Astrocyte (in vitro differentiated cells and primary cell): ENCODE data around the gene FGFBP3. TPM values are rescaled to one million over a fixed set of nuclear protein-coding genes. Genes with fewer than 3 reads are reported as not detected.

ENCODE experiments used
- DNase-seq: peaks from one replicate; pipeline ENCODE4 v3.0.0-alpha.2; 2010; ENCODE audit warnings: low read depth
- FAIRE-seq: peaks from 2 replicates; lab custom pipeline; 2011; peaks lifted over from hg19 to GRCh38; lab: Jason Lieb, UNC
- H2AFZ ChIP-seq: 2 replicates; pipeline ENCODE4 v1.6.0; 2012; ENCODE audit warnings: low read depth, low read length, inconsistent platforms
- H3K27ac ChIP-seq: 2 replicates; pipeline ENCODE4 v1.5.1; 2011; ENCODE audit warnings: low read depth, low read length, inconsistent platforms
- H3K27me3 ChIP-seq: 2 replicates; pipeline ENCODE4 v1.6.0; 2011; ENCODE audit warnings: low read length, inconsistent platforms; ENCODE audit not compliant: insufficient read depth
- H3K36me3 ChIP-seq: 2 replicates; pipeline ENCODE4 v1.5.1; 2011; ENCODE audit warnings: low read length, inconsistent platforms; ENCODE audit not compliant: insufficient read depth
- H3K4me1 ChIP-seq: 2 replicates; pipeline ENCODE4 v1.5.1; 2011; ENCODE audit warnings: low read length, inconsistent platforms; ENCODE audit not compliant: insufficient read depth
- H3K4me2 ChIP-seq: 2 replicates; pipeline ENCODE4 v1.6.0; 2012; ENCODE audit warnings: low read length, inconsistent platforms
- H3K4me3 ChIP-seq: 2 replicates; pipeline ENCODE4 v1.5.1; 2011; ENCODE audit warnings: low read depth, mild to moderate bottlenecking, low read length, inconsistent platforms; ENCODE audit not compliant: insufficient read depth
- H3K79me2 ChIP-seq: 2 replicates; pipeline ENCODE4 v1.6.0; 2012; ENCODE audit warnings: mild to moderate bottlenecking, low read length, inconsistent platforms; ENCODE audit not compliant: insufficient read depth
- H3K9ac ChIP-seq: 2 replicates; pipeline ENCODE4 v1.6.0; 2012; ENCODE audit warnings: mild to moderate bottlenecking, low read length, inconsistent platforms
- H3K9me3 ChIP-seq: 2 replicates; pipeline ENCODE4 v1.5.1; 2012; ENCODE audit warnings: low read depth, mild to moderate bottlenecking, low read length, inconsistent platforms; ENCODE audit not compliant: insufficient read depth
- H4K20me1 ChIP-seq: 2 replicates; pipeline ENCODE4 v1.6.0; 2012; ENCODE audit warnings: low read length, inconsistent platforms; ENCODE audit not compliant: insufficient read depth
- H3K27ac Mint-ChIP-seq: one replicate; pipeline ENCODE4 v1.8.0; 2021; ENCODE audit warnings: mild to moderate bottlenecking, mixed read lengths; ENCODE audit not compliant: unreplicated experiment
- H3K27me3 Mint-ChIP-seq: one replicate; pipeline ENCODE4 v1.8.0; 2021; ENCODE audit warnings: low read depth, mixed read lengths; ENCODE audit not compliant: unreplicated experiment
- H3K36me3 Mint-ChIP-seq: one replicate; pipeline ENCODE4 v1.8.0; 2021; ENCODE audit warnings: low read depth, mixed read lengths; ENCODE audit not compliant: unreplicated experiment
- H3K4me1 Mint-ChIP-seq: one replicate; pipeline ENCODE4 v1.8.0; 2021; ENCODE audit warnings: low read depth, mixed read lengths; ENCODE audit not compliant: unreplicated experiment
- H3K4me3 Mint-ChIP-seq: one replicate; pipeline ENCODE4 v1.8.0; 2021; ENCODE audit warnings: mild to moderate bottlenecking, moderate library complexity, mixed read lengths; ENCODE audit not compliant: unreplicated experiment
- H3K9me3 Mint-ChIP-seq: one replicate; pipeline ENCODE4 v1.8.0; 2021; ENCODE audit warnings: mild to moderate bottlenecking, mixed read lengths; ENCODE audit not compliant: unreplicated experiment
- CTCF ChIP-seq: IDR thresholded peaks from 2 replicates; pipeline ENCODE4 v1.5.1; 2011; ENCODE audit warnings: low read depth, mild to moderate bottlenecking, inconsistent platforms, low read length, moderate library complexity; ENCODE audit not compliant: insufficient read depth
- EZH2 ChIP-seq: IDR thresholded peaks from 2 replicates; pipeline ENCODE4 v1.6.1; 2012; ENCODE audit warnings: mild to moderate bottlenecking, low read length, inconsistent platforms; ENCODE audit not compliant: insufficient read depth
- total RNA-seq: library from RNA; stranded (reverse); gene quantifications from 2 replicates; pipeline ENCODE4 v1.2.1, GENCODE V29; 2021

The FGFBP3 gene
- total RNA-seq, 1 donor from 2014 or later = 3.3 TPM

- peaks cover 4% of the 10 kb centered on the region for H3K9me3 Mint-ChIP-seq
- H3K9me3 ChIP-seq = no peaks in the 10 kb centered on the region
- H3K36me3 ChIP-seq = peaks cover 2% of the 10 kb centered on the region
- H3K27me3 ChIP-seq = no peaks in the 10 kb centered on the region
- H3K4me1 ChIP-seq = no peaks in the 10 kb centered on the region
- H3K79me2 ChIP-seq = peaks cover 64% of the 10 kb centered on the region
- no peaks in the 10 kb centered on the region for H3K27me3 Mint-ChIP-seq
- peaks cover 15% of the 10 kb centered on the region for H3K4me1 Mint-ChIP-seq
- H3K9ac ChIP-seq = peak overlapping the region; percentile 97
- peak overlapping the region; percentile 92 for H3K4me3 ChIP-seq
- TF ChIP-seq CTCF = no peak
- TF ChIP-seq EZH2 = no peak
- DNase-seq (no peak), FAIRE-seq (no peak)
- peak overlapping the region; percentile 88 for H3K4me2 ChIP-seq
- no peak overlapping the region for H2AFZ ChIP-seq
- peak overlapping the region; percentile 98 for H3K4me3 Mint-ChIP-seq
- H3K36me3 Mint-ChIP-seq = peaks cover 2% of the 10 kb centered on the region
- peak overlapping the region; percentile 98 for H3K27ac Mint-ChIP-seq
- peaks cover 33% of the 10 kb centered on the region for H4K20me1 ChIP-seq
- H3K27ac ChIP-seq = no peak overlapping the region
Measured at GRCh38 chr10:91925022-91925320, 15.7 kb upstream of the FGFBP3 start.

GRCh38 chr10:91924212-91925021 lies 15.1 kb upstream of the FGFBP3 start:
- H3K4me3 ChIP-seq = peak overlapping the region; percentile 92
- peaks cover 58% of the 10 kb centered on the region for H3K79me2 ChIP-seq
- H3K27ac ChIP-seq = peak overlapping the region; percentile 94
- H3K4me3 Mint-ChIP-seq = peak overlapping the region; percentile 98
- DNase-seq (peak; percentile 12), FAIRE-seq (no peak)
- H3K27me3 ChIP-seq = no peaks in the 10 kb centered on the region
- H3K36me3 Mint-ChIP-seq = peaks cover 2% of the 10 kb centered on the region
- H3K4me1 ChIP-seq = no peaks in the 10 kb centered on the region
- peak overlapping the region; percentile 88 for H3K4me2 ChIP-seq
- peaks cover 2% of the 10 kb centered on the region for H3K36me3 ChIP-seq
- H3K27me3 Mint-ChIP-seq = no peaks in the 10 kb centered on the region
- H3K27ac Mint-ChIP-seq = peak overlapping the region; percentile 98
- no peaks in the 10 kb centered on the region for H3K9me3 ChIP-seq
- TF ChIP-seq EZH2 (no peak), CTCF (no peak)
- peaks cover 33% of the 10 kb centered on the region for H4K20me1 ChIP-seq
- peaks cover 4% of the 10 kb centered on the region for H3K9me3 Mint-ChIP-seq
- H3K9ac ChIP-seq = peak overlapping the region; percentile 97
- peak overlapping the region; percentile 77 for H2AFZ ChIP-seq
- H3K4me1 Mint-ChIP-seq = peaks cover 15% of the 10 kb centered on the region
